Measurements from ENCODE around the gene OPALIN.

Gene OPALIN

GRCh38 chr10:96371356-96371755 lies 12.6 kb upstream of the OPALIN start:
- DNase-seq: no peak

- DNase-seq: no peak
These were observed 11.9 kb upstream of the OPALIN start for GRCh38 chr10:96370584-96371157.

- DNase-seq: no peak
These were observed 11.2 kb upstream of the OPALIN start for GRCh38 chr10:96369890-96370583.

GRCh38 chr10:96368971-96369370 lies 10.2 kb upstream of the OPALIN start:
- DNase-seq: no peak

GRCh38 chr10:96367470-96367869 lies 8.7 kb upstream of the OPALIN start:
- no peak for DNase-seq

- no peak for DNase-seq
These were observed 7.7 kb upstream of the OPALIN start for GRCh38 chr10:96366508-96366907.

- DNase-seq: no peak
These were observed 6.8 kb upstream of the OPALIN start for GRCh38 chr10:96365571-96365970.

GRCh38 chr10:96360766-96361165 lies 2.0 kb upstream of the OPALIN start:
- no peak for DNase-seq

- DNase-seq: no peak
These were observed 1.5 kb upstream of the OPALIN start for GRCh38 chr10:96360331-96360730.

GRCh38 chr10:96359616-96360015 lies 814 bp upstream of the OPALIN start:
- DNase-seq: no peak

- no peak for DNase-seq
These were observed 1.7 kb downstream of the OPALIN start for GRCh38 chr10:96357038-96357620.

- no peak for DNase-seq
These were observed 6.2 kb downstream of the OPALIN start for GRCh38 chr10:96352582-96352981.

- no peak for DNase-seq
These were observed 6.8 kb downstream of the OPALIN start for GRCh38 chr10:96352027-96352426.

GRCh38 chr10:96346295-96346694 lies 12.5 kb downstream of the OPALIN start:
- DNase-seq: no peak

- no peak for DNase-seq
These were observed 13.6 kb downstream of the OPALIN start for GRCh38 chr10:96345222-96345621.

GRCh38 chr10:96344178-96344577 lies 14.6 kb downstream of the OPALIN start:
- no peak for DNase-seq

- DNase-seq: no peak
These were observed 16.4 kb downstream of the OPALIN start for GRCh38 chr10:96342402-96342801.

- no peak for DNase-seq
These were observed 17.3 kb downstream of the OPALIN start for GRCh38 chr10:96341219-96342182.

GRCh38 chr10:96339956-96340904 lies 18.6 kb downstream of the OPALIN start:
- peak; percentile 39 for DNase-seq

- no peak for DNase-seq
These were observed 19.4 kb downstream of the OPALIN start for GRCh38 chr10:96339383-96339782.

- DNase-seq: no peak
These were observed 20.4 kb downstream of the OPALIN start for GRCh38 chr10:96338279-96338925.

- DNase-seq: no peak
These were observed 21.7 kb downstream of the OPALIN start for GRCh38 chr10:96337106-96337505.

All from NCI-H2029 treated with DMSO at 0.1 percent for 48 hours (cell line).